Eye (tissue), 1 donor: Measurements from ENCODE around the gene KCNMB2.
"Not testable (repeated sequence)": the region's sequence is repeated elsewhere in the genome, so short reads cannot be mapped to it uniquely, and the experiment has no call there.

Source experiments
- DNase-seq: peaks from one replicate; pipeline ENCODE4 v3.0.0-alpha.2; 2015

The KCNMB2 gene

GRCh38 chr3:178826435-178827123, 290.3 kb downstream of the KCNMB2 start:
- peak; percentile 19 for DNase-seq

GRCh38 chr3:178827285-178827856, 291.1 kb downstream of the KCNMB2 start:
- peak; percentile 31 for DNase-seq

GRCh38 chr3:178833695-178834094, 297.5 kb downstream of the KCNMB2 start:
- peak; percentile 27 for DNase-seq

GRCh38 chr3:178835033-178835432, 298.8 kb downstream of the KCNMB2 start:
- no peak for DNase-seq

GRCh38 chr3:178837512-178837911, 301.3 kb downstream of the KCNMB2 start:
- DNase-seq: no peak

- DNase-seq: no peak
Measured at GRCh38 chr3:178840586-178840985, 304.4 kb downstream of the KCNMB2 start.

- DNase-seq: no peak
Measured at GRCh38 chr3:178841011-178841410, 304.8 kb downstream of the KCNMB2 start.

GRCh38 chr3:178844916-178845315, 308.7 kb downstream of the KCNMB2 start:
- DNase-seq: no peak

GRCh38 chr3:178845420-178846118, 309.3 kb downstream of the KCNMB2 start:
- no peak for DNase-seq

GRCh38 chr3:178847190-178847589, 311.0 kb downstream of the KCNMB2 start:
- peak; percentile 35 for DNase-seq

GRCh38 chr3:178849199-178849910, 313.1 kb downstream of the KCNMB2 start:
- DNase-seq: no peak

- no peak for DNase-seq
Measured at GRCh38 chr3:178850450-178851190, 314.4 kb downstream of the KCNMB2 start.

- no peak for DNase-seq
Measured at GRCh38 chr3:178851564-178851963, 315.3 kb downstream of the KCNMB2 start.

GRCh38 chr3:178856804-178857203, 320.6 kb downstream of the KCNMB2 start:
- no peak for DNase-seq

GRCh38 chr3:178859386-178859785, 323.1 kb downstream of the KCNMB2 start:
- no peak for DNase-seq

- not testable (repeated sequence) for DNase-seq
Measured at GRCh38 chr3:178859900-178860436, 323.7 kb downstream of the KCNMB2 start.

- no peak for DNase-seq
Measured at GRCh38 chr3:178868681-178869080, 332.4 kb downstream of the KCNMB2 start.

GRCh38 chr3:178870085-178870484, 333.8 kb downstream of the KCNMB2 start:
- no peak for DNase-seq

GRCh38 chr3:178875157-178875556, 338.9 kb downstream of the KCNMB2 start:
- DNase-seq: no peak

- no peak for DNase-seq
Measured at GRCh38 chr3:178875836-178876235, 339.6 kb downstream of the KCNMB2 start.

- DNase-seq: no peak
Measured at GRCh38 chr3:178880274-178880673, 344.0 kb downstream of the KCNMB2 start.
